NCI-H2227 (cell line): ENCODE results near the gene B3GNT3.
"Not testable (repeated sequence)": the region's sequence is repeated elsewhere in the genome, so short reads cannot be mapped to it uniquely, and the experiment has no call there.

Experiments
- DNase-seq: peaks from one replicate; lab custom pipeline; 2025; ENCODE audit not compliant: unreplicated experiment; lab: John Stamatoyannopoulos, UW

The B3GNT3 gene

GRCh38 chr19:17796838-17797423, 2.0 kb downstream of the B3GNT3 start:
- no peak for DNase-seq

GRCh38 chr19:17797424-17798201, 2.7 kb downstream of the B3GNT3 start:
- DNase-seq, result no peak

- DNase-seq, result not testable (repeated sequence)
Observed at GRCh38 chr19:17798599-17798998, 3.7 kb downstream of the B3GNT3 start.

- DNase-seq, result no peak
Observed at GRCh38 chr19:17802137-17802858, 7.4 kb downstream of the B3GNT3 start.

GRCh38 chr19:17803264-17803896, 8.4 kb downstream of the B3GNT3 start:
- DNase-seq, result no peak

- no peak for DNase-seq
Observed at GRCh38 chr19:17805427-17805826, 10.5 kb downstream of the B3GNT3 start.

- no peak for DNase-seq
Observed at GRCh38 chr19:17806945-17807344, 12.0 kb downstream of the B3GNT3 start.

GRCh38 chr19:17807731-17808316, 12.9 kb downstream of the B3GNT3 start:
- peak; percentile 35 for DNase-seq

GRCh38 chr19:17811103-17811502, 16.2 kb downstream of the B3GNT3 start:
- no peak for DNase-seq

GRCh38 chr19:17811681-17812080, 16.7 kb downstream of the B3GNT3 start:
- no peak for DNase-seq

- no peak for DNase-seq
Observed at GRCh38 chr19:17812099-17812498, 17.2 kb downstream of the B3GNT3 start.

GRCh38 chr19:17817668-17818363, 22.9 kb downstream of the B3GNT3 start:
- no peak for DNase-seq

- no peak for DNase-seq
Observed at GRCh38 chr19:17821190-17821589, 26.3 kb downstream of the B3GNT3 start, which contains the start of gene INSL3. Gene INSL3, minus strand, starts transcription at chr19:17821519. Its CDS starts 13 bp downstream, at chr19:17821506.

GRCh38 chr19:17824339-17824738, 29.4 kb downstream of the B3GNT3 start:
- no peak for DNase-seq

GRCh38 chr19:17826508-17827056, 31.6 kb downstream of the B3GNT3 start:
- DNase-seq, result no peak

- DNase-seq, result peak; percentile 86
Observed at GRCh38 chr19:17829855-17830566, 35.1 kb downstream of the B3GNT3 start.

- DNase-seq, result peak; percentile 88
Observed at GRCh38 chr19:17830567-17831418, 35.9 kb downstream of the B3GNT3 start.

- DNase-seq, result peak; percentile 27
Observed at GRCh38 chr19:17831419-17831888, 36.5 kb downstream of the B3GNT3 start.
